GM12873 (cell line): ENCODE results near the gene USP43.

ENCODE experiments used
- TF ChIP-seq, protein P1 (sequence below): IDR thresholded peaks from 2 replicates; pipeline ENCODE4 v1.5.1; 2012; ENCODE audit warnings: low read depth, mild to moderate bottlenecking, moderate library complexity, low read length, control low read depth; ENCODE audit not compliant: insufficient read depth; ENCODE audit errors: missing control alignments

The USP43 gene

GRCh38 chr17:9726291-9726690 lies 81.0 kb downstream of the USP43 start:
- TF ChIP-seq, protein P1, sequence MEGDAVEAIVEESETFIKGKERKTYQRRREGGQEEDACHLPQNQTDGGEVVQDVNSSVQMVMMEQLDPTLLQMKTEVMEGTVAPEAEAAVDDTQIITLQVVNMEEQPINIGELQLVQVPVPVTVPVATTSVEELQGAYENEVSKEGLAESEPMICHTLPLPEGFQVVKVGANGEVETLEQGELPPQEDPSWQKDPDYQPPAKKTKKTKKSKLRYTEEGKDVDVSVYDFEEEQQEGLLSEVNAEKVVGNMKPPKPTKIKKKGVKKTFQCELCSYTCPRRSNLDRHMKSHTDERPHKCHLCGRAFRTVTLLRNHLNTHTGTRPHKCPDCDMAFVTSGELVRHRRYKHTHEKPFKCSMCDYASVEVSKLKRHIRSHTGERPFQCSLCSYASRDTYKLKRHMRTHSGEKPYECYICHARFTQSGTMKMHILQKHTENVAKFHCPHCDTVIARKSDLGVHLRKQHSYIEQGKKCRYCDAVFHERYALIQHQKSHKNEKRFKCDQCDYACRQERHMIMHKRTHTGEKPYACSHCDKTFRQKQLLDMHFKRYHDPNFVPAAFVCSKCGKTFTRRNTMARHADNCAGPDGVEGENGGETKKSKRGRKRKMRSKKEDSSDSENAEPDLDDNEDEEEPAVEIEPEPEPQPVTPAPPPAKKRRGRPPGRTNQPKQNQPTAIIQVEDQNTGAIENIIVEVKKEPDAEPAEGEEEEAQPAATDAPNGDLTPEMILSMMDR, result no peak

- TF ChIP-seq, protein P1, result no peak
Observed at GRCh38 chr17:9728005-9728404, 82.7 kb downstream of the USP43 start.

DNA sequence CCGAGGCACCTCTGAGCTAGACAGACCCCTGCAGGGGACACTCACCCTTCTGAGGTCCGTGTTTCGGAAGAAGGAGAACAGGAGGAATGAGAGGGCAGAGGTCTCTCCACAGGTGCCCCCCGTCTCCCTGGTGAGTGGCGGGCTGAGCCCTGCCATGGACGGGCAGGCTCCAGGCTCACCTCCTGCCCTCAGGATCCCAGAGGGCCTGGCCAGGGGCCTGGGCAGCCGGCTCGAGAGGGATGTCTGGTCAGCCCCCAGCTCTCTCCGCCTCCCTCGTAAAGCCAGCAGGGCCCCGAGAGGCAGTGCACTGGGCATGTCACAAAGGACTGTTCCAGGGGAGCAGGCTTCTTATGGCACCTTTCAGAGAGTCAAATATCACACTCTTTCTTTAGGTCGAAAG lies 83.2 kb downstream of the USP43 start:
- TF ChIP-seq, protein P1, result no peak

- TF ChIP-seq, protein P1, result peak; percentile 98
Observed at GRCh38 chr17:9729034-9729650, 83.8 kb downstream of the USP43 start.

DNA sequence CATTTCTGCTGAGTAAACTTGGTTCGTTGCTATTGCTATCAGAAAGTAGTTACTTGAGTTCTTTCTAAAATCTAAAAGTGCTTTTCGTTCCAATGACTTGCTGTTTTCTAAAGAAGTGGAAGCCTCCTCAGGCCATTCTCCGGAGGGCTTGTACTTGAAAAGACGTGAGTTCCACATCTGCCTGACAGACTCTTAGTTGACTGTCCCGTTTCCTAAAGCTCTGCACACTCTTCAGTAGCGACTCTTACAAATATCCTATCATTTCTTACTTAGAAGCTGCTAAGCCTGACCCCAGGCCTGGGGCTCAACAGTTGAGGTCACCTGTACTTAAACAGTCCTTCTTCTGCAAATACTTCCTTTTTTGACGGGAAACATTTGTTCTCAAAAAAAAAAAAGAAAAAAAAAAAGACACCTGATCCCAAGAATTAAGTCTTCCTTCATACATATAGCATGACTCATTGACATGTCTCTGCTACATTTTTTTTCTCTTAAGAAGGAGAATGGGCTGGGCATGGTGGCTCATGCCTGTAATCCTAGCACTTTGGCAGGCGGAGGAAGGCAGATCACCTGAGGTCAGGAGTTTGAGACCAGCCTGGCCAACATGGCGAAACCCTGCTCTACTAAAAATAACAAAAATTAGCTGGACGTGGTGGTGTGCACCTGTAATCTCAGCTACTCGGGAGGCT lies 84.6 kb downstream of the USP43 start:
- TF ChIP-seq, protein P1, result no peak

DNA sequence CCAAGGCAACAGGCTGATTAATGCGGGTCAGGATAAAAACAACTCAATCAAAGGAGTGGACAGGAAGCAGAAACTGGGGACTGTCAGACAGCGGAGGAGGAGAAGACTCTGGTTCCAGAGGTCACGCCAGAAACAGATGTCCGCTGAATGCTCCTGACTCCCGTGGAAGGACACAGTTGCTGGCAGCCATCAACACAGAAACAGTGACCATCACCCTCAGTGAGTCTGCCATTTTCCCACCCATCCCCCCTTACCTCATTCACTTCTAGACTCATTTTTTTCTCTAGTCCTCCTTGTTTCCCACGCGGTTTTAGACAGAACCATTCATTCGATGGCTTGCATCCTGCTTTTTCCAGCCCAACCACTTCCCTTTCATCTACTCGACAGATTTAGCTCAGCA lies 105.2 kb downstream of the USP43 start:
- TF ChIP-seq, protein P1, result no peak

GRCh38 chr17:9755083-9755482 lies 109.8 kb downstream of the USP43 start:
- TF ChIP-seq, protein P1, result no peak
